Activated naive CD8-positive, alpha-beta T cell treated with anti-CD3 and anti-CD28 coated beads, Interleukin-2, amount 10 ng/mL, durations not matched to agents 7 days and 5 days (primary cell): Measurements from ENCODE around the gene DNAJC2. TPM values are rescaled to one million over a fixed set of nuclear protein-coding genes. Genes with fewer than 3 reads are reported as not detected.

Experiments
- ATAC-seq: fragments of 150-1000 bp; cut with Tn5 transposase; one replicate; pipeline ENCODE4 v1.10.0; 2021; ENCODE audit warnings: low read depth, moderate library complexity
- POLR2A ChIA-PET: fragments of 350-600 bp; sonication (Branson Sonifier 250); formaldehyde crosslinking; loops from one replicate; lab custom pipeline; 2021; ENCODE audit warnings: antibody characterized with exemption; lab: Charles Lee
- DNase-seq: peaks from one replicate; pipeline ENCODE4 v3.0.0; 2021
- H3K27ac Mint-ChIP-seq: one replicate; pipeline ENCODE4 v1.8.0; 2022; ENCODE audit warnings: mild to moderate bottlenecking, mixed read lengths
- H3K27me3 Mint-ChIP-seq: one replicate; pipeline ENCODE4 v1.8.0; 2022; ENCODE audit warnings: mild to moderate bottlenecking, moderate library complexity, mixed read lengths
- H3K36me3 Mint-ChIP-seq: one replicate; pipeline ENCODE4 v1.8.0; 2021; ENCODE audit warnings: mild to moderate bottlenecking, mixed read lengths
- H3K4me1 Mint-ChIP-seq: one replicate; pipeline ENCODE4 v1.8.0; 2021; ENCODE audit warnings: mixed read lengths
- H3K4me3 Mint-ChIP-seq: one replicate; pipeline ENCODE4 v1.8.0; 2022; ENCODE audit warnings: mild to moderate bottlenecking, moderate library complexity, mixed read lengths
- H3K9me3 Mint-ChIP-seq: one replicate; pipeline ENCODE4 v1.8.0; 2021; ENCODE audit warnings: mixed read lengths
- total RNA-seq, 2 experiments: library from RNA; stranded (reverse); gene quantifications; one replicate each; pipeline ENCODE4 v1.2.3, GENCODE V29; 2021

DNAJC2 gene
- total RNA-seq, 2 experiments from 2014 or later, result 26.4 to 27.7 TPM

GRCh38 chr7:103369432-103369831 is 24.9 kb upstream of the DNAJC2 start:
- Mint-ChIP-seq H3K36me3 (peaks cover 27% of the 10 kb centered on the region), H3K4me3 (no peak overlapping the region), H3K27me3 (no peaks in the 10 kb centered on the region), H3K4me1 (no peaks in the 10 kb centered on the region), H3K9me3 (no peaks in the 10 kb centered on the region), H3K27ac (no peak overlapping the region)
- ATAC-seq, result no peak
- POLR2A ChIA-PET, result no interaction called here
- no peak for DNase-seq

- peaks cover 43% of the 10 kb centered on the region for H3K4me1 Mint-ChIP-seq
- peak overlapping the region; percentile 53 for H3K27ac Mint-ChIP-seq
- no peak for DNase-seq
- H3K4me3 Mint-ChIP-seq, result peak overlapping the region; percentile 99
- peaks cover 10% of the 10 kb centered on the region for H3K36me3 Mint-ChIP-seq
- POLR2A ChIA-PET, result no interaction called here
- H3K27me3 Mint-ChIP-seq, result no peaks in the 10 kb centered on the region
- no peaks in the 10 kb centered on the region for H3K9me3 Mint-ChIP-seq
- no peak for ATAC-seq
Observed at GRCh38 chr7:103349805-103350204, 5.2 kb upstream of the DNAJC2 start.

- POLR2A ChIA-PET, result no interaction called here
- Mint-ChIP-seq H3K4me3 (peak overlapping the region; percentile 99), H3K4me1 (peaks cover 46% of the 10 kb centered on the region), H3K36me3 (peaks cover 10% of the 10 kb centered on the region), H3K27ac (peak overlapping the region; percentile 47), H3K9me3 (no peaks in the 10 kb centered on the region), H3K27me3 (no peaks in the 10 kb centered on the region)
- DNase-seq, result no peak
- ATAC-seq, result no peak
Observed at GRCh38 chr7:103348959-103349358, 4.4 kb upstream of the DNAJC2 start.

GRCh38 chr7:103348452-103348851 is 3.9 kb upstream of the DNAJC2 start:
- Mint-ChIP-seq H3K27ac (peak overlapping the region; percentile 88), H3K9me3 (no peaks in the 10 kb centered on the region), H3K4me3 (peak overlapping the region; percentile 99), H3K27me3 (no peaks in the 10 kb centered on the region), H3K4me1 (peaks cover 51% of the 10 kb centered on the region), H3K36me3 (peaks cover 10% of the 10 kb centered on the region)
- POLR2A ChIA-PET, result interaction anchor here (1.4 kb wide), 1 partner anchor 51 kb away, joined by 3 read pairs; the partner anchor contains the start of gene PMPCB
- DNase-seq (no peak), ATAC-seq (no peak)

- POLR2A ChIA-PET, result interaction anchor here (1.1 to 1.4 kb wide), 3 partner anchors 9 to 50 kb away, joined by 3 read pairs; partner anchors contain the start of gene PMPCB
Observed at GRCh38 chr7:103347507-103348267, 3.1 kb upstream of the DNAJC2 start, which contains the start of gene PSMC2. TSS of gene PSMC2 (plus strand) at chr7:103347643. CDS start at chr7:103347712, 69 bp downstream.

GRCh38 chr7:103346396-103346795 is 1.8 kb upstream of the DNAJC2 start:
- DNase-seq (no peak), ATAC-seq (no peak)
- Mint-ChIP-seq H3K27me3 (no peaks in the 10 kb centered on the region), H3K36me3 (peaks cover 12% of the 10 kb centered on the region), H3K9me3 (no peaks in the 10 kb centered on the region), H3K4me3 (no peak overlapping the region), H3K27ac (peak overlapping the region; percentile 68), H3K4me1 (peaks cover 46% of the 10 kb centered on the region)
- POLR2A ChIA-PET, result interaction anchor here (1.3 kb wide), 1 partner anchor 10 kb away, joined by 3 read pairs; no protein-coding TSS in a partner anchor

More at GRCh38 chr7:103347507-103348267, 3.1 kb upstream of the DNAJC2 start, which contains the start of gene PSMC2:
- H3K27ac Mint-ChIP-seq, result peak within 1 kb of the TSS; percentile 98
- peaks cover 10% of the 10 kb centered on the region for H3K36me3 Mint-ChIP-seq
- peaks cover 48% of the 10 kb centered on the region for H3K4me1 Mint-ChIP-seq
- peak; percentile 74 for DNase-seq
- no peaks in the 10 kb centered on the region for H3K9me3 Mint-ChIP-seq
- H3K27me3 Mint-ChIP-seq, result no peaks in the 10 kb centered on the region
- ATAC-seq, result peak; percentile 77
- H3K4me3 Mint-ChIP-seq, result peak within 1 kb of the TSS; percentile 99

GRCh38 chr7:103343758-103344452 is 662 bp downstream of the DNAJC2 start:
- H3K27ac Mint-ChIP-seq, result peak overlapping the region; percentile 99
- H3K36me3 Mint-ChIP-seq, result peaks cover 24% of the 10 kb centered on the region
- H3K27me3 Mint-ChIP-seq, result no peaks in the 10 kb centered on the region
- H3K4me3 Mint-ChIP-seq, result peak overlapping the region; percentile 99
- POLR2A ChIA-PET, result interaction anchor here (0.8 to 1.3 kb wide), 2 partner anchors 19 to 1670 kb away, joined by 3 read pairs; partner anchors contain the start of gene KMT2E
- no peaks in the 10 kb centered on the region for H3K9me3 Mint-ChIP-seq
- ATAC-seq (peak; percentile 9), DNase-seq (no peak)
- peaks cover 46% of the 10 kb centered on the region for H3K4me1 Mint-ChIP-seq

- Mint-ChIP-seq H3K27ac (peak overlapping the region; percentile 99), H3K9me3 (no peaks in the 10 kb centered on the region), H3K4me3 (peak overlapping the region; percentile 99), H3K4me1 (peaks cover 43% of the 10 kb centered on the region), H3K27me3 (no peaks in the 10 kb centered on the region), H3K36me3 (peaks cover 24% of the 10 kb centered on the region)
- POLR2A ChIA-PET, result interaction anchor here (0.8 to 1.3 kb wide), 3 partner anchors 12 to 1670 kb away, joined by 3 read pairs; partner anchors contain the start of gene KMT2E
- no peak for ATAC-seq
- no peak for DNase-seq
Observed at GRCh38 chr7:103343332-103343731, 1.2 kb downstream of the DNAJC2 start.

GRCh38 chr7:103341466-103341865 is 3.1 kb downstream of the DNAJC2 start:
- Mint-ChIP-seq H3K27me3 (no peaks in the 10 kb centered on the region), H3K9me3 (no peaks in the 10 kb centered on the region), H3K4me3 (no peak overlapping the region), H3K36me3 (peaks cover 33% of the 10 kb centered on the region), H3K27ac (no peak overlapping the region), H3K4me1 (peaks cover 36% of the 10 kb centered on the region)
- DNase-seq, result no peak
- no peak for ATAC-seq
- POLR2A ChIA-PET, result no interaction called here

GRCh38 chr7:103338864-103339263 is 5.7 kb downstream of the DNAJC2 start:
- POLR2A ChIA-PET, result no interaction called here
- Mint-ChIP-seq H3K27me3 (no peaks in the 10 kb centered on the region), H3K27ac (no peak overlapping the region), H3K4me1 (peaks cover 24% of the 10 kb centered on the region), H3K4me3 (no peak overlapping the region), H3K36me3 (peaks cover 33% of the 10 kb centered on the region), H3K9me3 (no peaks in the 10 kb centered on the region)
- DNase-seq (no peak), ATAC-seq (no peak)

- no peaks in the 10 kb centered on the region for H3K9me3 Mint-ChIP-seq
- DNase-seq (no peak), ATAC-seq (no peak)
- H3K27ac Mint-ChIP-seq, result no peak overlapping the region
- H3K4me1 Mint-ChIP-seq, result peaks cover 16% of the 10 kb centered on the region
- H3K27me3 Mint-ChIP-seq, result no peaks in the 10 kb centered on the region
- H3K4me3 Mint-ChIP-seq, result no peak overlapping the region
- H3K36me3 Mint-ChIP-seq, result peaks cover 33% of the 10 kb centered on the region
- POLR2A ChIA-PET, result no interaction called here
Observed at GRCh38 chr7:103336761-103337160, 7.8 kb downstream of the DNAJC2 start.

- Mint-ChIP-seq H3K4me3 (no peak overlapping the region), H3K4me1 (peaks cover 1% of the 10 kb centered on the region), H3K9me3 (no peaks in the 10 kb centered on the region), H3K27ac (no peak overlapping the region), H3K27me3 (no peaks in the 10 kb centered on the region), H3K36me3 (peaks cover 7% of the 10 kb centered on the region)
- DNase-seq (no peak), ATAC-seq (no peak)
- POLR2A ChIA-PET, result interaction anchor here (0.6 kb wide), 1 partner anchor 1627 kb away, joined by 4 read pairs; no protein-coding TSS in a partner anchor
Observed at GRCh38 chr7:103325744-103326143, 18.8 kb downstream of the DNAJC2 start.

- Mint-ChIP-seq H3K4me3 (no peak overlapping the region), H3K9me3 (no peaks in the 10 kb centered on the region), H3K4me1 (peaks cover 5% of the 10 kb centered on the region), H3K27ac (peak overlapping the region; percentile 35), H3K36me3 (peaks cover 35% of the 10 kb centered on the region), H3K27me3 (no peaks in the 10 kb centered on the region)
- DNase-seq (no peak), ATAC-seq (no peak)
- POLR2A ChIA-PET, result no interaction called here
Observed at GRCh38 chr7:103317009-103317408, 27.6 kb downstream of the DNAJC2 start.
